Activated CD4-positive, alpha-beta T cell treated with anti-CD3 and anti-CD28 coated beads for 36 hours (primary cell): ENCODE data around the gene TBC1D32. TPM values are rescaled to one million over a fixed set of nuclear protein-coding genes. Genes with fewer than 3 reads are reported as not detected.
"Not testable (repeated sequence)": the region's sequence is repeated elsewhere in the genome, so short reads cannot be mapped to it uniquely, and the experiment has no call there.

Experiments used
- ATAC-seq: fragments of 200-7000 bp; cut with Tn5 transposase; one replicate; pipeline ENCODE4 v1.10.0; 2021; ENCODE audit warnings: mild to moderate bottlenecking, moderate library complexity
- CTCF ChIA-PET: fragments of 350-600 bp; sonication (Branson Sonifier 250); formaldehyde crosslinking; loops from one replicate; lab custom pipeline; 2021; ENCODE audit warnings: antibody characterized with exemption; lab: Charles Lee
- POLR2A ChIA-PET: fragments of 350-600 bp; sonication (Branson Sonifier 250); formaldehyde crosslinking; loops from one replicate; lab custom pipeline; 2021; ENCODE audit warnings: antibody characterized with exemption, inconsistent platforms; lab: Charles Lee
- DNase-seq: peaks from one replicate; pipeline ENCODE4 v3.0.0-alpha.2; 2020
- H3K27ac Mint-ChIP-seq: one replicate; pipeline ENCODE4 v1.8.0; 2021; ENCODE audit warnings: mixed read lengths
- H3K27me3 Mint-ChIP-seq: one replicate; pipeline ENCODE4 v1.8.0; 2021; ENCODE audit warnings: mixed read lengths
- H3K36me3 Mint-ChIP-seq: one replicate; pipeline ENCODE4 v1.8.0; 2021; ENCODE audit warnings: low read depth, mixed read lengths
- H3K4me1 Mint-ChIP-seq: one replicate; pipeline ENCODE4 v1.8.0; 2021; ENCODE audit warnings: mixed read lengths
- H3K4me3 Mint-ChIP-seq: one replicate; pipeline ENCODE4 v1.8.0; 2021; ENCODE audit warnings: mild to moderate bottlenecking, moderate library complexity, mixed read lengths
- H3K9me3 Mint-ChIP-seq: one replicate; pipeline ENCODE4 v1.8.0; 2021; ENCODE audit warnings: low read depth, mixed read lengths
- intact Hi-C, 2 experiments: fragments of 100-400 bp; cut with DNase I in 1 of 2; cut with micrococcal nuclease in 1 of 2; formaldehyde crosslinking; loops; one replicate each; pipeline versions ENCODE4 v1.14.2 to v1.15.1; 2022 to 2024; cut with DNase I, micrococcal nuclease
- total RNA-seq, 2 experiments: library from RNA; stranded (reverse); gene quantifications; one replicate each; pipeline ENCODE4 v1.2.3, GENCODE V29; 2021

Gene TBC1D32
- total RNA-seq, 2 experiments from 2014 or later, result 9.2 to 9.9 TPM

GRCh38 chr6:121172451-121172850 is 161.8 kb downstream of the TBC1D32 start:
- H3K27ac Mint-ChIP-seq, intact Hi-C loops, H3K9me3 Mint-ChIP-seq, H3K27me3 Mint-ChIP-seq, CTCF ChIA-PET, ATAC-seq, H3K4me3 Mint-ChIP-seq, POLR2A ChIA-PET, DNase-seq, H3K4me1 Mint-ChIP-seq: not testable (repeated sequence)
- H3K36me3 Mint-ChIP-seq, result peaks cover 11% of the 10 kb centered on the region

DNA sequence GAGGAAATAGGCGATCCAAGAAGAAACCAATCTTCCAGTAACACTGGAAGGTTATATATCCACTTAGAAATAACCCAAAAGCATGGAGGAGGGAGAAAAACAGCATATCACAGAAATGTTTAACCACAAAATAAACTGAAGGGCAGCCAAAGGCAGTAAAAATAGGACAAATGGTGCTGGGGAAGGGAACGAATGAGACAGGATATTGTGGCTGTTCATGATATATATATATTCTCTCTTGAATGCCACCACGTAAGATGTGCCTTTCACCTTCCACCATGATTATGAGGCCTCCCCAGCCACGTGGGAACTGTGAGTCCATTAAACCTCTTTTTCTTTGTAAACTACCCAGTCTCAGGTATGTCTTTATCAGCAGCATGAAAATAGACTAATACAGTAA is 162.4 kb downstream of the TBC1D32 start:
- no peak overlapping the region for H3K4me3 Mint-ChIP-seq
- no peaks in the 10 kb centered on the region for H3K27me3 Mint-ChIP-seq
- H3K9me3 Mint-ChIP-seq, result peaks cover 1% of the 10 kb centered on the region
- CTCF ChIA-PET, result no interaction called here
- intact Hi-C loops, result no loop called here
- H3K27ac Mint-ChIP-seq, result no peak overlapping the region
- H3K36me3 Mint-ChIP-seq, result peaks cover 6% of the 10 kb centered on the region
- no peak for ATAC-seq
- POLR2A ChIA-PET, result no interaction called here
- DNase-seq, result no peak
- no peaks in the 10 kb centered on the region for H3K4me1 Mint-ChIP-seq

- intact Hi-C loops, result no loop called here
- Mint-ChIP-seq H3K27me3 (no peaks in the 10 kb centered on the region), H3K27ac (no peak overlapping the region), H3K4me3 (no peak overlapping the region), H3K9me3 (peaks cover 18% of the 10 kb centered on the region), H3K36me3 (peaks cover 44% of the 10 kb centered on the region), H3K4me1 (no peaks in the 10 kb centered on the region)
- DNase-seq (no peak), ATAC-seq (no peak)
- POLR2A ChIA-PET, result no interaction called here
- CTCF ChIA-PET, result no interaction called here
These were observed 172.4 kb downstream of the TBC1D32 start for GRCh38 chr6:121161886-121162285.

- no peak for DNase-seq
- ChIA-PET POLR2A (no interaction called here), CTCF (no interaction called here)
- intact Hi-C loops, result no loop called here
- peaks cover 57% of the 10 kb centered on the region for H3K36me3 Mint-ChIP-seq
- no peaks in the 10 kb centered on the region for H3K4me1 Mint-ChIP-seq
- H3K27me3 Mint-ChIP-seq, result no peaks in the 10 kb centered on the region
- no peak for ATAC-seq
- H3K4me3 Mint-ChIP-seq, result no peak overlapping the region
- no peak overlapping the region for H3K27ac Mint-ChIP-seq
- peaks cover 21% of the 10 kb centered on the region for H3K9me3 Mint-ChIP-seq
These were observed 174.0 kb downstream of the TBC1D32 start for GRCh38 chr6:121160276-121160675.

DNA sequence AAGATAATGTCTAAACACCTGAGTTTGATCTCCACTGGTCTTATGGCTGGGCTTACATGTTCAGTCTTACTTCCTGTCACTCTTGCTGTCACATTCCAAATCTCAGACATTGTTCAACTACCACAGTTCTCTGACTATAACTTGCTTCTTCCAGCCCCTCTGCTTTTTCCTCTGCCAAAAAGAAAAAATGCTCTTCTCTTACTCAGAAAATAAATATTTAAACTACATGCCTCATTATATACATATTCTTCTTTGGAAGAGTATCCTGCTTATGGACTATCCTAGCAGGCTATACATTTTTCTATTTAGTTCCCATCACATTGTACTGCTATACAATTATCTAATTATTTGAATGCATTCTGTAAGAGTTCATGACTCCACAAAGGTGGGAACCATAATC is 175.4 kb downstream of the TBC1D32 start:
- H3K4me3 Mint-ChIP-seq, result no peak overlapping the region
- no peak for ATAC-seq
- H3K36me3 Mint-ChIP-seq, result peaks cover 70% of the 10 kb centered on the region
- no peaks in the 10 kb centered on the region for H3K4me1 Mint-ChIP-seq
- no peak for DNase-seq
- peaks cover 24% of the 10 kb centered on the region for H3K9me3 Mint-ChIP-seq
- ChIA-PET POLR2A (no interaction called here), CTCF (no interaction called here)
- intact Hi-C loops, result no loop called here
- H3K27ac Mint-ChIP-seq, result no peak overlapping the region
- no peaks in the 10 kb centered on the region for H3K27me3 Mint-ChIP-seq

- Mint-ChIP-seq H3K4me3 (no peak overlapping the region), H3K4me1 (no peaks in the 10 kb centered on the region), H3K9me3 (peaks cover 24% of the 10 kb centered on the region), H3K36me3 (peaks cover 75% of the 10 kb centered on the region), H3K27ac (no peak overlapping the region), H3K27me3 (no peaks in the 10 kb centered on the region)
- DNase-seq (no peak), ATAC-seq (no peak)
- CTCF ChIA-PET, result no interaction called here
- intact Hi-C loops, result no loop called here
- POLR2A ChIA-PET, result no interaction called here
These were observed 175.8 kb downstream of the TBC1D32 start for GRCh38 chr6:121158438-121158837.

- Mint-ChIP-seq H3K27ac (no peak overlapping the region), H3K36me3 (peaks cover 80% of the 10 kb centered on the region), H3K4me1 (no peaks in the 10 kb centered on the region), H3K4me3 (no peak overlapping the region), H3K9me3 (peaks cover 26% of the 10 kb centered on the region), H3K27me3 (no peaks in the 10 kb centered on the region)
- ATAC-seq (no peak), DNase-seq (no peak)
- ChIA-PET POLR2A (no interaction called here), CTCF (no interaction called here)
- intact Hi-C loops, result no loop called here
These were observed 176.4 kb downstream of the TBC1D32 start for GRCh38 chr6:121157906-121158305.

- H3K4me1 Mint-ChIP-seq, result no peaks in the 10 kb centered on the region
- ChIA-PET POLR2A (no interaction called here), CTCF (interaction anchor here (1.2 kb wide), 1 partner anchor 13 kb away, joined by 3 read pairs; no protein-coding TSS in a partner anchor)
- peaks cover 14% of the 10 kb centered on the region for H3K36me3 Mint-ChIP-seq
- ATAC-seq, result no peak
- intact Hi-C loops, result no loop called here
- H3K27me3 Mint-ChIP-seq, result no peaks in the 10 kb centered on the region
- H3K27ac Mint-ChIP-seq, result no peak overlapping the region
- no peak for DNase-seq
- H3K4me3 Mint-ChIP-seq, result no peak overlapping the region
- peaks cover 9% of the 10 kb centered on the region for H3K9me3 Mint-ChIP-seq
These were observed 190.8 kb downstream of the TBC1D32 start for GRCh38 chr6:121143476-121143875.

DNA sequence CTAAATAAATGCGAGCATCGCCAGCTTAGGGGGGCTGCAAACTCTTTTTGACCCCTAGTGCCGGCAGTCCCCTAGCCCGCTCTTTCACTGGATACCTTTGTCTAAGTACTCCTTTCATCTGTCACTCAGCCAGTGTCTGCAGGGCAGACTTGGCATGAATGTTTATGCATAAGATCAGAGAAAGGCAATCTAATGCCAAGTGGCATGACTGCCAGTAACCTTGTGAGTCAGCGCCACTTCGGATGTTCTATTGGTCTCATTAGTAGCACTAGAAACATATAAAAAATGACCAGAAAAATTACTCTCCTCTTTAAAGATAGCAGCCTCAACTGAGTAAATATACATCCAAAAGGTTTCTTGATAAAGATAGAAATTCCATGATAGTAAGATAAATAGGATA is 192.2 kb downstream of the TBC1D32 start:
- intact Hi-C loops, result no loop called here
- no peak for DNase-seq
- ChIA-PET POLR2A (interaction anchor here (0.6 kb wide), 1 partner anchor 805 kb away, joined by 8 read pairs; no protein-coding TSS in a partner anchor), CTCF (interaction anchor here (0.7 kb wide), 1 partner anchor 127 kb away, joined by 7 read pairs; no protein-coding TSS in a partner anchor)
- Mint-ChIP-seq H3K4me3 (no peak overlapping the region), H3K9me3 (peaks cover 9% of the 10 kb centered on the region), H3K36me3 (peaks cover 10% of the 10 kb centered on the region), H3K27ac (no peak overlapping the region), H3K27me3 (no peaks in the 10 kb centered on the region), H3K4me1 (no peaks in the 10 kb centered on the region)
- ATAC-seq, result no peak

- intact Hi-C loops, result no loop called here
- CTCF ChIA-PET, result interaction anchor here (0.9 to 1.0 kb wide), 2 partner anchors 16 to 1302 kb away, joined by 3 read pairs; no protein-coding TSS in a partner anchor
These were observed 198.9 kb downstream of the TBC1D32 start for GRCh38 chr6:121135425-121135824.

DNA sequence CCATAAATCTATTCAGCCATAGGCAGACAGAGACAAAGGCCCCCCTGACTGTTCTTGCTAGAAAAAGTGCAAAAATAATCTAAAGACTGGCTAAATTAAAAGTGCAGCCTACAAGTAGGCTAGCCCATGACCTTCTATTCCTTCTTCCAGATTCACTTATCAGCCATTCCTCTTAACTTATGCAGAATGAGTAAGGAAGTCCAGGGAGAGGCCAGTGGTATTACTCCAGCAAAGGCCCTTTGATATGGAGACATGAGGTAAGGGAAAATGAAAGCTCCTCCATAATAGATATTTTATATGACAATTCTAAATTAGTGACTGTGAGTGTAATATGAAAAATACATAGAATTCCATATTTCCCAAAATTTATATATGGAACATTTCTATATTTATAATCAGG is 199.4 kb downstream of the TBC1D32 start:
- ChIA-PET POLR2A (no interaction called here), CTCF (interaction anchor here (0.9 to 1.0 kb wide), 2 partner anchors 15 to 1301 kb away, joined by 3 read pairs; no protein-coding TSS in a partner anchor)
- H3K4me1 Mint-ChIP-seq, result no peaks in the 10 kb centered on the region
- no peak for DNase-seq
- intact Hi-C loops, result no loop called here
- no peak overlapping the region for H3K4me3 Mint-ChIP-seq
- H3K36me3 Mint-ChIP-seq, result peaks cover 1% of the 10 kb centered on the region
- H3K27ac Mint-ChIP-seq, result no peak overlapping the region
- H3K9me3 Mint-ChIP-seq, result no peaks in the 10 kb centered on the region
- no peaks in the 10 kb centered on the region for H3K27me3 Mint-ChIP-seq
- ATAC-seq, result no peak

More at GRCh38 chr6:121135425-121135824, 198.9 kb downstream of the TBC1D32 start:
- H3K4me1 Mint-ChIP-seq, result no peaks in the 10 kb centered on the region
- H3K4me3 Mint-ChIP-seq, result no peak overlapping the region
- no peaks in the 10 kb centered on the region for H3K27me3 Mint-ChIP-seq
- H3K27ac Mint-ChIP-seq, result no peak overlapping the region
- H3K9me3 Mint-ChIP-seq, result no peaks in the 10 kb centered on the region
- peaks cover 1% of the 10 kb centered on the region for H3K36me3 Mint-ChIP-seq
- POLR2A ChIA-PET, result no interaction called here
- DNase-seq, result no peak
- no peak for ATAC-seq

- no peaks in the 10 kb centered on the region for H3K27me3 Mint-ChIP-seq
- peaks cover 24% of the 10 kb centered on the region for H3K36me3 Mint-ChIP-seq
- ChIA-PET CTCF (interaction anchor here (0.6 kb wide), 1 partner anchor 1173 kb away, joined by 3 read pairs; no protein-coding TSS in a partner anchor), POLR2A (no interaction called here)
- ATAC-seq (no peak), DNase-seq (no peak)
- no peaks in the 10 kb centered on the region for H3K4me1 Mint-ChIP-seq
- H3K4me3 Mint-ChIP-seq, result no peak overlapping the region
- H3K27ac Mint-ChIP-seq, result no peak overlapping the region
- peaks cover 14% of the 10 kb centered on the region for H3K9me3 Mint-ChIP-seq
- intact Hi-C loops, result no loop called here
These were observed 209.7 kb downstream of the TBC1D32 start for GRCh38 chr6:121124600-121124999.
